Globus pallidus (tissue), 1 donor: ENCODE measurements around the gene KCNQ1.

Source experiments
- DNase-seq: peaks from one replicate; pipeline ENCODE4 v3.0.0-alpha.2; 2015; ENCODE audit warnings: low spot score

The KCNQ1 gene

DNA sequence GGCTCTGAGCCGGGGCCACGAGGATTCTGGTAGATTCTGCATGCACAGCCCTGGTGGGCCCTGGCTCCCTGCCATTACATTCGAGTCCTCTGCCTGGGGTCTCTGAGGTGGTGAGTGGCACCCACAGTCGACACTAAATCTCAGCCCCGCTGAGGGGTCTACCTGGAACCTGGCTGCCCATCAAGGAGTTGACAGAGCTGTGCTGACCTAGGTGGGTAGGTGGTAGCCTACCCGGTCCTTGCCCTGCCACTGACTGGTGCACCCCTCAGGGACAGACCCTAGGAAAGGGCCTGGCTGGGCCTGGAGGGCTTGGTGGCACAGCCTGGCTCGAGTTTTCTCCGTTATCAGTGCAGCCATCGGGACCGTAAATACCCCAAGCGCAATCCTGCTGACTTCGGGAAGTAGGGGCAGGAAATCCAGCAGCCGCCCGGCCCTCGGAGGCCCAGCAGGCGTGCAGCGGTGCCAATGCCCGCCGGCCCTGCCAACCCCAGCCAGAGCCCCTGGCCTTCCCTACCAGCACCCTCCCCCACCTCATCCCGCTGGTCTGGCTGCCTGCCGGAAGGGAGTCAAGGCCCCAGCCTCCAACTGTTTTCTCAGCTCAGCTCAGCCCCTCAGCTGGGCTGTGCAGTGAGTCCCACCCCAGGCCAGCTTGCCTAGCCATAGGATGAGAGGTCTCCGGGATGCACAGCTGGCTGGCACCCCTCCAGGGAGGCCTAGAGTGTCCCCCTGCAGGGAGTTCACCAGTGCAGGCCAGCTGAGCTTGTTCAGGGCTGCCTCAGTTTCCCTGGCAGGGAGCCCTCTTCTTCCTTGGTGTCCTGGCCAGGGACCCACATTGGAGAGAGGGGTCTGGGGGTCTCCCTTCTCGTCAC, 335.4 kb downstream of the KCNQ1 start:
- no peak for DNase-seq

DNA sequence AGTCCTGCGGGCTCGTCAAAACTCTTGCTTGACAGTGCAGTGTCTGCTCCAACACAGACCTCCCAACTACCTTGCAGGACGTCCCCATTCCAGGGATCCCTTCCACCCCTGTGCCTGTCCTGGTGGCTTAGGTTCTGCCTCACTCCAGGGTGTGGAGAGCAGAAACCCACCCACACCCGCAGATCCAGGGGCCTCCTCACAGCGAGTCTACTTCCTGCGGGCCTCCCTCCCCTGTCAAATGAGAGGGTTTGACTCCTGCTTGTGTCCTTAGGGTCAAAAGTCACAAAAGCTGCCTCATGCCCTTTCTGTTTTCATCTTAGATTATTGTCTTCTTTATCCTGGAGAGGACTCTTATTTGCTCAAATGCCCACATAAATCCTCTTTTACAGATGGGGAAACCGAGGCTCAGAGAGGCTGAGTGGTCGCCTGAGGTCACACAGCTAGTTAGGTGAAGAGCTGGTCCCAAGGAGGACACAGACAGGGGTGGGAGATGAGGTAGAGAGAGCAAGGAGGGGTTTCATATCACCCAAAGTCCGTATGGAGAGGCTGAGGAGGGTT, 336.1 kb downstream of the KCNQ1 start:
- no peak for DNase-seq

DNA sequence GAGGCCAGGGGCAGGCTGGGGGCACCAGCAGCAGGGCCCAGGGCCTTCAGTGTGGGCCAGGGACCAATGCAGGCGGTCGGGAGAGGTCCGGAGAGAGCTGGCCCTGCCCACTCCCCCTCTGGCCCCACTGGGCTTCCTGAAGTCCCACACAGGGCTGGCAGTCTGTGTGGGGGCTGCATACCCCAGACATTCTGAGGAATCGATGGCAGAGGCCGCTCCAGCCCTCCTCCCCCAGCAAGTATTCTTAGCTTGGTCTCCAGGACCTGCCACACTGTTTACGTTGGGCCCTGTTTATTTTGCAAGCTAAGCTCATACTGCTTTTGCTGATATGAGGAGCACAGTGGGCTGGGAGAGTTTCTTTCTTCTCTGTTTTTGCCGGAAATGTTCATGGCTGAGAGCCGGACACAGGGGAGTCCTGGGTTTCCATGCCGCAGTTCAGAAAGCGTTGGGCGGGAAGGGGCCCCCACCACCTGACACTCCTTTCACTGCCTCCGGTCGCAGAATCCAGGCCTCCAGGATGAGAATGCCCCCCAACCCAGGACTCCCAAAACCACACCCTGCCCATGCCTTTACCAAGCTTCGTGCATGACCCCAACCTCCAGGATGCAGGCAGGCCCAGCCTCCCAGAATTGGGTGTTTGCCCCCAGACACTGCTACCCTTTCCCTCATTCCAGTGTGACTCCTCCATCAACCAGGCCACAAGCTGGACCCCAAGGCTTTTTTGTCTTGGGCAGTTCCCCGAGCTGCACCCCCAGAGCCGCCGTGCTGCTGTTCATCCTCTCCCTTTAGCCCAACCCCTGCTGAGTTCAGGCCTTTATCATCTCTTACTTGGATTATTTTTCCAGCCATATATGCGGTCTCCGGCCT, 336.8 kb downstream of the KCNQ1 start:
- no peak for DNase-seq

DNA sequence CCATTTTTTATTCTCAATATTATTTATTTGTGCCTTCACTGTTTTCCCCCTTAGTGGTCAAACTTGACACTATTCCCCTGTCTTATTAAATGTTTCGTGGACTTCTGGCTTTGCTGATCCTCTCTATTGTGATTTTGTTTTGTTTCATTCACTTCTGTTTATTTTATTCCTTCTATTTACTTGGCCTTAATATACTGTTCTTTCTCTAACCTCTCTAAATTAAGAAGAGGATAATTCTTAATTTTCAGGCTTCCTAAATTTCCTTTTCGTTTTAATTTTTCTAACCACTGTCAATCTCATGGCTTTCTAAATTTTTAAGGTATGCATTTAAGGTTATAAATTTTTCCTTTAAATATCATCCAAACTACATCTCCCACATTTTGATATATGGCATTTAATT, 338.0 kb downstream of the KCNQ1 start:
- no peak for DNase-seq

DNA sequence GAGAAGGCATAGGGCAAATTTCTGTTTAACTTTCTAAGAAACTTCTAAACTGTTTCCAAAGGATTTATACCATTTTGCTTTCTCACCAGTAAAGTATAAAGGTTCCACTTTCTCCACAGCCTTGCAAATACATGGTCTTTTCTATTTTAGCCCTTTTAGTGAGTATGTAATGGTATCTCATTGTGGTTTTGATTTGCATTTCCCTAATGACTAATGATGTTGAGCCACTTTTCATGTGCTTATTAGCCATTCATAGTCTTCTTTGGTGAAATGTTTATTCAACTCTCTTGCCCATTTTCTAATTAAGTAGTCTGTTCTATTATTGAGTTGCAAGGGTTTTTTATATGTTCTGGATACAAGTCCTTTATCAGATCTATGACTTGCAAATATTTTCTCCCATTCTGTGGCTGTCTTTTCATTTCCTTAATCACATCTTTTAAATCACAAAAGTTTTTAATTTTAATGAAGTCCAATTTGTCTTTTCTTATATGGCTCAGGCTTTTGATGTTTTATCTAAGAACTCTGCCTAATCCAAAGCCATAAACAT, 338.8 kb downstream of the KCNQ1 start:
- DNase-seq, result no peak

DNA sequence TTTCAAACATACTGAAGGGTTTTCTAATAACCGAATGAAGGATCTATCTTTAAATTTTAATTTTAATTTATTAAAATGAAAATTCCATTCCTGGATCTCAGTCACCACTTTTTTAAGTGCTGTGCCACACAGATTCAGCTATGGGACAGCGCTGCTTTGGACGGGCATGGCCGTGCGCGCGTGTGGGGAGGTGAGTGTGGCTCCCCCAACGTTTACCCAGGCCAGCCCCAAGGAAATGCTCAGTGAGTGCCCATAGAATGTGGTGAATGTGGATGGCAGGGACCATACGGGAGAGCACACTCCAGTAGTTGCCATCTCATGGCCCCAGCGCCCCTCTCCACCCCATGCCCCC, 343.0 kb downstream of the KCNQ1 start:
- no peak for DNase-seq

DNA sequence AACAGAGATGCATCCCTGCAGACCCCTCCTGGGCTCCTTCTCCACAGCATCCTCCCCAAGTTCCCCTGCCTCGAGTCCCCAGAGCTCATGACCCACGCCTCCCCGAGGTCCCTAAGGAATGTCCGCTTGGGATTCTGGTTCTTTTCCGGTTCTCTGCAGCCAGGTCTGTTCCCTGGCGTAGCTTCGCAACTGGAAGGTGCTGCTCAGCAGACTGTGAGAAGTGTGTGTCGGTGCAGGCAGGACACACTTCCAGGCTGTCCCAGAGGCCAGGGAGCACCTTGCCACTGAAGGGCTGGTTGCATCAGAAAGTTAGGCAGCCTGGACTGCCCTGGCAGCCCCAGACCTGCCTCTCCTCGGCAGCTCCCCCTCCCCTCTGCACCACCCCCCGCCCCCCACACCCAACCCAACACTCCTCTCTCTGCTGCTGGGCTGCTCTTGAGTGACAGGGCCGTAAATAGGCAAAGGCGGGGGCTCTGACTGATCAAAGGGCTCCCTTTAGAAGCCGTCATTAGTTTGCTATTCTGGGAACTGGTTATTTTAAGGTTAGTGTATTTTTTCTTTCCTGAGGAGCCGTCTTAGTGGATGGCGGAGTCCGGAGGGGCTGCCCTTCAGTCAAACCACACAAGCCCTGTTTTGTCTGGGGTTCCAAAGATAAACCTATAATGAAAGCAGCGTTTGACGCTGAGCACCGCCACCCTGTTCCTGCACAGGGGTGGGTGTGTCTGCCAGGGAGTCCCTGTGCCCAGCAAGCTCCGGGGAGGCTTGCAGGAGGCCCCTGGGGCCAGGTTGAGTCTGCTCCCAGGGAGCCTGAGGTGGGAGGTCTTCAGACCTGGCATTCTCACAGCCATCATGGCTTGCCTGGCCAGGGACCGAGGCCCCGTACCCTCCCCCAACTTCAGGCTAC, 343.6 kb downstream of the KCNQ1 start:
- DNase-seq, result no peak

DNA sequence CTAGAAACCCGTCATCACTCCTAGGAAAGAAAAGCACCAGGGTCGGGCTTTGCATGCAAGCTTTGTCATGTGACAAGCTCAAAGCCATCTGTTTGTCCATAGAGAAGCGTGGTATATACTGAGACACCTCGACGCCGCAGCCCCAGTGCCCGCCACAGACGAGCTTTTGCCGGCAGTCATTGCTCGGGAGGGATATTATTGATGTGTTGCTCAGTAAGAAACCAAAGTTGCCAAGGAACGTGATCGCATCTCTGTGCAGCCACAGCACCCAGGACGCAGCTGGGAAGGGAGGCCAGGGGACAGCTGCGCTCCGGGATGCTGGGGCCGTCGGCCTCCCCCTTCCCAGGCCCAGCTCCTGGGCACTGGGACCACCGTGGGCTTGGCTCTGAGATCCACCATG, 344.5 kb downstream of the KCNQ1 start:
- DNase-seq, result no peak

DNA sequence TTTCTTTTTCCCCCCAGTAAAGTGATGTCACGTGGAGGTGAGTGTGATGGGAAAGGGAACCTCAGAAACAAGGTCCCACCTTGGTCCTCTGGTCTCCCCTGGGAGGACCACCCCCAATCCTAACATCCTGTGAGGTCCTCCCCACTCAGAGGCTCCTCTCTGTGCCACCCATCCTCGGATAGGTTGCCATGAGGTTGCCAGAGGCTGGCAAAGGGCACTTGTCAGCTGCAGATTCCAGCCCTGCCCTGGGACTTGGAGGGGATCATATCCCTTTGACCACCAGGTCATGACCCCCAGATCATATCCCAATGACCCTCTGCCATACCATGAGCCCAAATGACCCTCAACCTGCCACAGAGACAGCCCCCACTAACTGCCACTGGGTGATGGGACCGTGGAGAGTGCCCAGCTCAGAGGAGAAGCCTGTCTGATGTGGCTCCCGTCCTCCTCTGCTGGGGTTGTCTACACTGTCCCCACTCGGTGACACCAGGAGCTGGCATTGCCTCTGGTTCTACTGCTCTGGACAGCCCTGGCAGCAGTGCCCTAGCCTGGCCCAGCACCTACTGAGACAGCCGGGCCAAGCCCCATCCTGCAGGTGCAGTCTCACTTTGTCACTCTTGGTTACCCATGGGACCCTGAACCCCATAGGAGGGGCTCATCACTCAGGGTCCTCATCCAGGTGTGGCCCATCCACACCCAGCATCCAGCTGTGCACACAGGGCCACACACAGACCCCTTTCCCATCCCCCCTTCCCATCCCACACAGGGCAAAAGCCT, 345.2 kb downstream of the KCNQ1 start:
- DNase-seq, result no peak

DNA sequence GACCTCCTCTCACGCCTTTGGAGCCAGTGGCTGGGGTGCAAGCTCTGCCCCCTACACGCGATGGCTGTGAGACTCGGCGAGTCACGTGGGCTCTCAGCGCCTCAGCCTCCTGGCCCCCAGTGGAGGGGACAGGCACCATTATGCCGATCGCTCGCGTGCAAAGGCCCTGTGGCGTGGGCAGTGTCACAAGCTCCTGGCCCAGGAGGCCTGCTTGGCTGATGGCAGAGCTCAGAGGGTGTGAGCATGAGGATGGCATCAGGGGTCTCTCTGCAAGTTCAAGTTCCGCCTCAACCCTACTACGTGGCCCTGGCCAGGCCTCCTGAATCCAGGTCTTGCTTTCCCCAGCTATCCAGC, 345.7 kb downstream of the KCNQ1 start:
- no peak for DNase-seq

DNA sequence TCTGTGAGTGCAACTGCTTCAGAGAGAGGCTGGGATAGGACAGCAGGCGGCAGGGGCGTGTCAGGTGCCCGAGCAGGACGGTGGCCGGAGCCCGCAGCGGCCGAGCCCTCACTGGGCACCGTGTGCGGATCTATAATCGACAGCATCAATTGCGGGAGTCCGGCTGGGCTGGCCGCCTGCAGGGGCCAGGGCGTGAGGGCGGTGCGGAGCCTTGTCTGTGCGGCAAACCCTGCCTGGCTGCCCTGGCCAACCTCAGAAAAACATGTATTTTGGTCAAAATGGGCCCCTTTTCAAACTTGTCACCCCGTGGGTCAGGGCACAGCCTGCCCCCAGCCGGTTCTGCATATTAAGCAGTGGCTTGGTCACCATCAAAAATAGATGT, 346.3 kb downstream of the KCNQ1 start:
- no peak for DNase-seq

DNA sequence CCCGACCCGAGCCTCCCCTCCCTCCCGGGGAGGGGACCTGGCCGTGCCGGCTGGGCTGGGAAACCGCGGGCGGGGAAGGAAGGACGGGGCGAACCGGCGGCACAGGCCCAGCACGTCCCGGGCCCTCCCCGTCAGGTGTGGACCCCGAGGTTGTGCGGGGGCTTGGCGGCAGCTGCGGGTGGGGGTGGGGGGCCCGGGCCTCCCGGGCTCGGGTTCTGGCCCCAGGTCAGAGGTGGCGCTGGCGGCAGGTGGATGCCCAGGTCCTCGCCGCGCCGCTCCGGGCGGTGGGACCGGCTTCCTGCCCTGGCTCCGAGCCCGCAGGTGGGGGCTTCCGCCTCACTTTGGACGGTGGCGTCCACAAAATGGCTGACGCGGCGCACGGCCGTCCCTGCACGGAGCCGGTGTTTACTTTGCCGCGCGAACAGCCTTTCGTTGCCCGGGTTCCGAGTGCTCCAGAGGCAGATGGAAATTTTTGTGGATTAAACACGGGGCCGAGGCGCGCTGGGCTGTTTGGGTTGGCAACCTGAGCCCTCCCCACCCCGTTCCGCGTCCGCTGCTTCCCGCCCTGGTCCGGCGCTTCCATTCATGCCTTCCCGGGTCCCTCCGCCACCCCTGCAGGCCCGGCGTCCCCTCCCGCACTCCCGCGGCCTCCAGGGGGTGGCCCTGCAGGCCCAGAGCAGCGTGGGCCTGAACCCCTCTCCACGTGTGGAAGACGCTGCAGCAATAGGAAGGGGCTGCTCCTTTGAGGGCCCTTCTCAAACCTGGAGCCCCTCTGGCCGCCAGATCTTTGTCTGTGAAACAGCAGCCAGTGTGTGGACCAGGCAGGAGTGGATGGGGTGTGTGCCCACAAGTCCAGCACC, 346.9 kb downstream of the KCNQ1 start:
- no peak for DNase-seq

DNA sequence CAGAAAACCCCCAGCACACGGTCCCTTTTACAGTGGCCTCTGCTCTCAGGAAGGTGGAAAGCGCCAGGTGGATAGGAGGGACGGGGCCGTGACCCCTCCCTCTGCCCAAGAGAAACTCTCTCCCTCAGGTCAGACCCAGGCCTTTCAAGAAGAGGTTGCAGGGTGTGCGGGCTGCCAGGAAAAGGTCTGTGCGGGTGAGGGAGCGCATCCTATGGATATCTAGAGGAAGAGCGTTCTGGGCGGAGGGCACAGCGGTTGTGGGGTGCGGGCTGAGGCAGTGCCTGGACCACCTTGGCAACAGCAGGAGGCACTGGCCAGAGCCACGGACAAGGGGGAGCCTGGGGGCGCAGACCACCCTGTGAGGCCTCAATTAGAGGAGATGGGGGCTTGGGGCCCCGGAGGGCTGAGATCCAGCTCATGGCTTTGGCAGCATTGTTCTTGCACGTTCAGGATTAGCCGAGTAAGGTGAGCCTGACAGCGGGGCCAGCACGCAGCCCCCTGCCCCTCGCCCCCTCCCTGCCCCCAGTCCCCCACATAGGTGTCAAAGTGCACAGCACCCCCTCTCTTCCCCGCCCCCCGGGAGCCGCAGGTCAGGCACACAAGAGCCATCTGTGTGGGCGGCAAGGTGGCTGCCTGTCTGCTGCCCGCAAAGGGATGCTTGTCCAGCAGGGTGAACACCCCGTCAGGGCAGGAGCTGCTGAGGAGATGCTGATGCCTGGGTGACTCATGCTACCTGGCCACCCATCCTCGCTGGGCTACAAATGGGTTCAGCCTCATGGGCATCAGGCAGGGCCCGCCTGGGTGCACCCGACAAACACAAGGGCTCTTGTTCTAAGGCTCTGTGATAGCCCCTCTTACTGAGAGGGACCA, 347.8 kb downstream of the KCNQ1 start:
- no peak for DNase-seq

DNA sequence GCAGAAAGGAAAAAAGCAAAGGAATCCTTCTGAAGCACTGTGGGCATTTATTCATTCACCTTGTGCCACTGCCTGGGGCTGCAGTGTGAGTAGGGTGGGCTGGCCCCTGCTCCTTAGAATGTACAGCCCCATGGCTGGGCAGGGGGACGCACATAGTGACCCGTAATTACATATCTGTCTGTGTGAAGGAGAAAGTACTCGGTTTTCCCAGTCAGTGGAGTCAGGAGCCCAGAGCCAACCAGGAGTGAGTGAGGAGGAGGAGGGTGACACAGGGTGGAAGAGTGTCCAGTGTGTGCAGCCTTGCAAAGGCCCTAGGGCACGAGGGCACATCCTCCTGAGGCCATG, 348.9 kb downstream of the KCNQ1 start:
- no peak for DNase-seq

DNA sequence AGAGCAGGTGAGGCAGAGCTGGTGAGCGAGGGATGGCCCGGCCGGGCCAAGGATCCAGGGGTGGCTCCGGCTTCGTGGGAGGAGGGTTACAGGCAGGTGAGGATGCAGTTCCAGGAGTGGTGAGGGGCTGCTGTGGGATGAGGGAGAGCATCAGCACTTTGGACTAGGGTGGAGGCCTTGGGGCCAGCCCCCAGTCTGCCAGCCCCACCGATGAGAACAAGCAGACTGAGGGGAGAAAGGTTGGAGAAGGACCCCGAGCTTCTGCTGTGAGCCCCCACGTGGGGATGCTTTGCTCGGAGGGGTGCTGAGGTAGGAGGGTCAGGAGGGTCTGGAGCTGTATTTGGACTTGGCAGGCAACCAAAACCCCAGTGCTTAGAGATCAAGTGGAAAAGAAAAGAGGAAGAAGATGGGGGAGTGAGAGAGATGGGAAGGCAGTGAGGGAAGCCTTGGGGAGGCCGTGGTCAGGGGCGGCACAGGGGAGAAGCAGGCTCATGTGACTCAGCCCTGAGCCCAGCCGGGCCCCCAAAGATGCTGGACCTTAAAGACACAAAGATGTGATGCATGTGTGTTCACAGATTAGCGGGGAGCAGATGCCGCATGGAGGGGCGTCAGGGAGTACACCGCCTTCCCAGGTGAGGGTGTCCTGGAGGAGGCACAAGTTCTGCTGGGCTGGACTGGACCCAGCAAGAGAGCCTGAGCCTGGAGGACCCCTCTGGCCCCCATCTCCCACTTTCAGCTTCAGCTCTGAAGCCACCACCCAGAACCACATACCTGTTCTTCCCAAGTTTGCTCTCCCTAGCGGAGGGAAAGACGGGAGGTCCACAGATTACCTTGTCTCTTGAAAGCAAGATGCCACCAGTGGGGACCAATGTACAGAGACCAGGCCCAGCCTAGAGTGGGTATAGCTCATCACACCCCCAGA, 349.5 kb downstream of the KCNQ1 start:
- no peak for DNase-seq

DNA sequence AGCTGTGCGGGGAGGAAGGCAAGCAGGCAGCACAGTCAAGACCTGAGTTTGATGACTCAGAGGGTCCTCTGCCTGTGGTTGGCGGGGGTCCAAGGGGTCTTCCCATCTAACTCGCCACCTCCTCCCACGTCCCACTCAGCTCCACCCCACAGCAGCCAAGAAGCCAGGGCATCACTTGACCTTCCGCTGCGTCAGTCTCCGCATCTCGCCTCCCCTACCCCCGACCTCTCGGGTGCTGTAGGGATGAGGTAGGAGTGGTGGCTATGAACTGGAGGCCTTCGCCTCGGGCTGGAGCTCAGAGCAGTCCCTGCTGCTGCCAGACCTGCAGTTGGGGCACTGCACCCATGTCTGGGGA, 350.1 kb downstream of the KCNQ1 start:
- no peak for DNase-seq

DNA sequence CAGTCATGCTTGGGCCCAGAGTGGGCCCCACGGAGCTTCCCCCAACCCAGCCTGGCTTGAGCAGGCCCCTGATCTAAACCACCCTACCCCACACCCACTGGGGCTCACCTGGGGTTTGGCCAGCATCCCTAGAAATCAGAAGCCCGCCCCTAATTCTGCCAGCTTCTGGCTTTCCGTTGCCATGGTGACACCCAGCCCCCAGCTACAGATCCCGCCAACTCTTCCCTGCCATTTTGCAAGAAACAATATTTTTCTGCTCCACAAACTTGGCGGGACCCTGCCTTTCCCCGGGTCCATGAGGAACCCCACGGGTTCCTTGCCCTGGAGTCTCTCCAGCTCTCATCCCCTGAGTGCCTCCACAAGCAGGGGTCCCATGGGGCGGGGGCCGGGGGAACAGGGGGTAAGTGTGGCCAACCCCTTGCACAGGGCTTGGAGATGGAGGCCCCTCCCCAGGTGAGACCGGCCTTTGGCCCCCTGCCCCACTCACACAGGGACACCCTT, 350.7 kb downstream of the KCNQ1 start:
- no peak for DNase-seq

DNA sequence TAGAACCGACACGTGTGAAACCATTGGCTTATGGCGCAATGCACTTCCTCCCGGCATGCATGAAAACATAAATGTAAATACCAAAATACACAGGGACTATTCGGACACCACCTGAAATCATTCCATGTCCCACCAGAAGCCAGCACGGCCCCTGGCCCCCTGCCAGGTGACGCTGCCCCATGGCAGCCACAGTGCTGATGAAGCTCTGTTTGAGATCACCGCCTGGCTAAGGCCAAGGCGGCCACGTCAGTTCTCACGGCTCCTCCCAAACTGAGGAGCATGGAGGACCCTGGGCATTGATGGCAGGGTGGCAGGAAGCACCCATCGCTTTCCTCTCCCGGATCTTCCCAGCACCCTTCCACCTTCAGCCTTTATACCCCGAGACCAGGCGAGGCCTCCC, 351.3 kb downstream of the KCNQ1 start:
- no peak for DNase-seq
